HL-60 (cell line): ENCODE results near the gene DVL1.

Experiments used
- DNase-seq, 2 experiments: peaks; one replicate each; pipeline ENCODE4 v3.0.0-alpha.2; 2010 to 2020; ENCODE audit warnings: low read depth in 1 of 2, low spot score in 1 of 2
- H3K27ac ChIP-seq: fragments of 250-450 bp; sonication (Bioruptor Pico); replicated peaks from 2 replicates; pipeline ENCODE4 v1.5.1; 2020; ENCODE audit warnings: mild to moderate bottlenecking, moderate library complexity
- H3K27me3 ChIP-seq: fragments of 250-450 bp; sonication (Bioruptor Pico); 2 replicates; pipeline ENCODE4 v1.5.1; 2021; ENCODE audit warnings: mild to moderate bottlenecking, moderate library complexity; ENCODE audit not compliant: insufficient read depth, poor library complexity, severe bottlenecking
- H3K4me3 ChIP-seq: replicated peaks from 2 replicates; pipeline ENCODE4 v1.5.1; 2011; ENCODE audit warnings: mild to moderate bottlenecking, control low read depth, low read length; ENCODE audit not compliant: insufficient read depth
- CTCF ChIP-seq: IDR thresholded peaks from one replicate; pipeline ENCODE4 v1.5.1; 2011; ENCODE audit warnings: low read length, control low read depth, inconsistent platforms; ENCODE audit not compliant: insufficient read depth
- GABPA ChIP-seq: IDR thresholded peaks from 2 replicates; pipeline ENCODE4 v1.6.1; 2012; ENCODE audit warnings: low read depth
- POLR2AphosphoS5 ChIP-seq: IDR thresholded peaks from 2 replicates; pipeline ENCODE4 v1.6.1; 2012; ENCODE audit warnings: low read depth
- REST ChIP-seq: IDR thresholded peaks from 2 replicates; pipeline ENCODE4 v1.6.1; 2012; ENCODE audit warnings: low read depth; ENCODE audit not compliant: insufficient replicate concordance
- SPI1 ChIP-seq: IDR thresholded peaks from 2 replicates; pipeline ENCODE4 v1.6.1; 2012; ENCODE audit warnings: low read depth, mild to moderate bottlenecking, borderline replicate concordance

DVL1 gene

GRCh38 chr1:1306070-1306660, 43.1 kb downstream of the DVL1 start:
- DNase-seq: peak in 1 of 2 experiments; percentile 39
- TF ChIP-seq GABPA: no peak
- TF ChIP-seq SPI1: no peak
- TF ChIP-seq CTCF: no peak
- TF ChIP-seq REST: no peak
- H3K27me3 ChIP-seq: no peaks in the 10 kb centered on the region
- H3K4me3 ChIP-seq: peak overlapping the region; percentile 73
- peak overlapping the region; percentile 56 for H3K27ac ChIP-seq

GRCh38 chr1:1305300-1306069, 43.7 kb downstream of the DVL1 start:
- DNase-seq: peak; percentile 64 to 89
- TF ChIP-seq SPI1 (no peak), CTCF (no peak), POLR2AphosphoS5 (no peak), REST (no peak), GABPA (no peak)
- Histone ChIP-seq H3K4me3 (peak overlapping the region; percentile 73), H3K27ac (peak overlapping the region; percentile 56), H3K27me3 (no peaks in the 10 kb centered on the region)

GRCh38 chr1:1304331-1305299, 44.6 kb downstream of the DVL1 start:
- Histone ChIP-seq H3K27ac (peak overlapping the region; percentile 56), H3K27me3 (no peaks in the 10 kb centered on the region), H3K4me3 (no peak overlapping the region)
- no peak for DNase-seq
- no peak for TF ChIP-seq POLR2AphosphoS5
- no peak for TF ChIP-seq SPI1
- no peak for TF ChIP-seq REST
- no peak for TF ChIP-seq CTCF
- no peak for TF ChIP-seq GABPA
